Skeletal muscle tissue (tissue), 4 donors: ENCODE results near the gene ANKS6. TPM values are rescaled to one million over a fixed set of nuclear protein-coding genes. Genes with fewer than 3 reads are reported as not detected.
"Not testable (repeated sequence)": the region's sequence is repeated elsewhere in the genome, so short reads cannot be mapped to it uniquely, and the experiment has no call there.

Experiments
- H3K27ac ChIP-seq: one replicate; pipeline ENCODE4 v1.7.0; 2013; ENCODE audit warnings: mild to moderate bottlenecking, low read depth, low read length, inconsistent platforms
- H3K27me3 ChIP-seq, 3 donors: one replicate each; pipeline ENCODE4 v1.7.0; 2013; ENCODE audit warnings: low read length in 3 of 3; ENCODE audit not compliant: control insufficient read depth in 3 of 3, insufficient read depth in 3 of 3
- H3K36me3 ChIP-seq, 3 donors: one replicate each; pipeline ENCODE4 v1.7.0; 2013; ENCODE audit warnings: low read length in 3 of 3; ENCODE audit not compliant: control insufficient read depth in 3 of 3, insufficient read depth in 3 of 3
- H3K4me1 ChIP-seq, 3 donors: one replicate each; pipeline ENCODE4 v1.7.0; 2013; ENCODE audit warnings: low read length in 3 of 3, mild to moderate bottlenecking in 3 of 3; ENCODE audit not compliant: control insufficient read depth in 3 of 3, insufficient read depth in 3 of 3
- H3K4me3 ChIP-seq, 3 donors: one replicate each; pipeline ENCODE4 v1.7.0; 2013; ENCODE audit warnings: low read length in 3 of 3
- H3K9ac ChIP-seq, 3 donors: one replicate each; pipeline ENCODE4 v1.7.0; 2013; ENCODE audit warnings: low read length in 3 of 3, mild to moderate bottlenecking in 3 of 3, moderate library complexity in 2 of 3, low read depth in 1 of 3
- H3K9me3 ChIP-seq, 3 donors: one replicate each; pipeline ENCODE4 v1.7.0; 2013; ENCODE audit warnings: low read length in 3 of 3; ENCODE audit not compliant: control insufficient read depth in 3 of 3
- total RNA-seq: library from RNA; depleted of rRNA; stranded (reverse); fragments of >200 nt; gene quantifications from one replicate; pipeline ENCODE4 v1.2.3, GENCODE V29; 2014
- donor health status: Osteomylitis.

The ANKS6 gene
- total RNA-seq, 1 donor from 2014 or later: 5.2 TPM

- Histone ChIP-seq H3K9me3 (no peaks in the 10 kb centered on the region), H3K4me1 (no peaks in the 10 kb centered on the region), H3K27ac (no peak overlapping the region), H3K4me3 (no peak overlapping the region), H3K27me3 (peaks cover 4 to 8% (median 5%) of the 10 kb centered on the region in 3 donors), H3K36me3 (no peaks in the 10 kb centered on the region), H3K9ac (no peak overlapping the region)
Measured at GRCh38 chr9:98692392-98692791, 104.0 kb downstream of the ANKS6 start.

GRCh38 chr9:98691890-98692289, 104.5 kb downstream of the ANKS6 start:
- Histone ChIP-seq H3K9me3 (no peaks in the 10 kb centered on the region), H3K4me1 (no peaks in the 10 kb centered on the region), H3K9ac (no peak overlapping the region), H3K4me3 (no peak overlapping the region), H3K36me3 (no peaks in the 10 kb centered on the region), H3K27me3 (peaks cover 4 to 8% (median 5%) of the 10 kb centered on the region in 3 donors), H3K27ac (no peak overlapping the region)

DNA sequence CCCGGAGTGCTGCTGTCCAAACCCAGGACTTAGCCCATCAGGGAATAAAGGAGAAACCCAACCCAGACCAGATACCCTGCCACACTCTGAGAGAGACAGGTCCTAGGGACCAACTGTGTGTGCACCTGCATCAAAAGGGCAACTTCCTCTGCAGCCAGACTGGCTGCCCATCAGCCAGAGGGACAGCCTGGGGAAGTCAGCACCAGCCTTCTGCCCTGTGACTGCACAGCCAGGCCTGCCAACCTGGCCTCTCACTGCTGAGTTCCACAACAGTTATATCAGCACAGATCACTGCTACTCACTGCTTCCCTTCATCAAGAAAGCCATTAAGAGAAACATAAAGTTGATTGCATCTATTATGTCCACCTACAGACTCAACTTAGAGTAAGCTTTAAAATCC, 105.7 kb downstream of the ANKS6 start:
- Histone ChIP-seq H3K27me3 (peaks cover 0 to under 1% (median 0%) of the 10 kb centered on the region in 3 donors), H3K4me3 (no peak overlapping the region), H3K9me3 (no peaks in the 10 kb centered on the region), H3K9ac (no peak overlapping the region), H3K36me3 (no peaks in the 10 kb centered on the region), H3K4me1 (no peaks in the 10 kb centered on the region), H3K27ac (no peak overlapping the region)

DNA sequence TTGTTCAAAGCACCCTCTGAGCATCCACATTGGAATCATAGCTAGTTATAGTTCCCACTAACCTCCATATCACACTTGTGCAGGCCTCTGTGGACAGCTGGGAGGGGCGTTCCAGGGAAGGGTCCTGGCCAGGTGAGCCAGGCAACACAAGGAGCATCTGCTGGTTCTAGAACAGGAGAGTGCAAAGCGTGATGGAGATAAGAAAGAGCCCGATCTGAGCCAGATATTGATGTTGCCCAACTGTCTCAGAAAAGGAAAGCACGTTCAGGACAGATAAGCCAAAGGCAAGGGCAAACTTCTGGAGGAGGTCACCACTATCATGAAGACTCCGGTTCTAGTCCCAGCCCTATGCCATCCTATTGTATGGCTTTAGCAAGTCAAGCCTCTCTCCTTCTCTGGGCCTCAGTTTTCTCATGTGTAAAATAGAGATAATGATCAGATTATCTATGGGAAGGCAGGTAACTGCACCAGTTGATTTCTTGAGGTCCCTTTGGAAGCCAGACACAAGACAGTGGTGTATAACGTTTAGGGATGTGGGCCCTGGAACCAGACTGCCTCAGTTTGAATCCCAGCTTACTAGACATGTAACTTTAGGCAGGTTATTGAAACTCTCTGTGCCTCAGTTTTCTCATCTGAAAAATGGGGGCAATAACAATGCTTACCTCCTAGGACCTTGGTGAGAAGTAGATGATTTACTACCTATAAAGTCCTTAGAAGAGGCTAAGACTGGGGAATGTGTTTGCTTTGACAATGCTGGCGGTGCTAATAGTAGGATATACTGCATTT, 107.5 kb downstream of the ANKS6 start:
- Histone ChIP-seq H3K9me3 (no peaks in the 10 kb centered on the region), H3K36me3 (no peaks in the 10 kb centered on the region), H3K9ac (no peak overlapping the region), H3K27me3 (no peaks in the 10 kb centered on the region), H3K4me3 (no peak overlapping the region), H3K4me1 (no peaks in the 10 kb centered on the region), H3K27ac (no peak overlapping the region)

DNA sequence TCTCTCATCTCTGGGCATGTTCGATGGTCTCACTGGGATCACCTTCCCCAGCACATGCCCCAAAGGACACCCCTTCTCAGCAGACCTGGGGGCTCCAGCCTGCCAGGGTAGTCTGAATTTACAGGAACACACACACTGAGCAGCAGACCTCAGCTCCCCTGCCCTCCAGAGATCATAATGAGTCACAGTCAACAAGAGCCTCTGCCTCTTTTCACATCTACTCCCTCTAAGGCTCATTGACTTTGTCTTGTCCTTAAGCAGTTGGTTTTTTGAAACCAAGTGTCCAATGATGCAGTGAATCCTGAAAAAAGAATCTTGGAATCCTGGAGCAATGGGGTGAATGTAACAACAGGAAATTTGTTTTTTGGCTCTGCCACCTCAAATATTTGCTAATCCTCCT, 108.4 kb downstream of the ANKS6 start:
- H3K4me3 ChIP-seq: no peak overlapping the region
- H3K9ac ChIP-seq: no peak overlapping the region
- H3K9me3 ChIP-seq: no peaks in the 10 kb centered on the region
- H3K4me1 ChIP-seq: no peaks in the 10 kb centered on the region
- H3K27ac ChIP-seq: no peak overlapping the region
- H3K36me3 ChIP-seq: no peaks in the 10 kb centered on the region
- no peaks in the 10 kb centered on the region for H3K27me3 ChIP-seq

DNA sequence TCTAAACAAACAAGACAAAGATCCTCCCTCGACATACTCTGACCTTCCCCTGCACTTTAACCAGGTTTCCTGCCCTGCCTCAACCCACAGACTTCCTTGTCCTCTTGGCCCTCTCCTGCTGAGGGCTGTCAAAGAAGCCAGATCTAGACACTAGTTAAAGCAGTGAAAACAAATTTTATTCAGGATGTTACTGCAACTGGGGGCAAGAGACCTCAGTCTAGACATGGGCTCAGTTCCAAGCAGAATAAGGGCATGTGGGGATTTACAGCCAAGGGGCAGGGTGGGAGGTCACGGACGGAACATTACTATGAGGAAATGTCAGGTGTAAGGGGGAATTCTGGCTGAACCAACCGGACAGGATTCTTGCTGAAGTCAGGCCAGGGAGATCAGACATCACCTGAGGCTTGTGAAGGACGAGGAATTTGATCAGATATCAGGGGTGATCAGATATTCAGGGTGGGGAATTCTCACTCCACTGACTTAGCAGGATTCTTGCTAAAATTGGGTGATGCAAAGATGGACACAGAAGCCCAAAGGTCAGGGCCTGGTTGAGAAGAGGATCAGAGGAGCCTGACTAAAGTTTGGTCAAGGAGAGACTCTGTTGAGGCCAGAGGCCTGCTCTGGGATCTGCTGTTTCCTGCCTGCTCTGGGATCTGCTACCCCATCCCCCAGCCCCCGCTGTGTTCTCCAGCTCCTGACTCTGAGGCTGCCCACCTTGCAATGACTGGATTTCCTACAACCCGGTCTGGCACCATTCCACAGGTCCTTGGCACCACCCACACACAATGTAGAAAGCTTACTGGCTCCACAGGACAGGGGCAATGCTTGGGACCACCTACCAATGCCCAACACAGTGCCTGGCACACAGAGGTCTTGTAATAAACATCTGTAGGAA, 109.1 kb downstream of the ANKS6 start:
- H3K36me3 ChIP-seq: no peaks in the 10 kb centered on the region
- H3K4me1 ChIP-seq: no peaks in the 10 kb centered on the region
- no peaks in the 10 kb centered on the region for H3K27me3 ChIP-seq
- no peaks in the 10 kb centered on the region for H3K9me3 ChIP-seq
- H3K27ac ChIP-seq: no peak overlapping the region
- H3K4me3 ChIP-seq: no peak overlapping the region
- H3K9ac ChIP-seq: no peak overlapping the region

- H3K36me3 ChIP-seq, H3K9ac ChIP-seq, H3K4me3 ChIP-seq: not testable (repeated sequence)
Measured at GRCh38 chr9:98684816-98685215, 111.5 kb downstream of the ANKS6 start.

More at GRCh38 chr9:98684816-98685215, 111.5 kb downstream of the ANKS6 start:
- not testable (repeated sequence) for H3K27me3 ChIP-seq, H3K4me1 ChIP-seq, H3K27ac ChIP-seq, H3K9me3 ChIP-seq

Other genes with a start within 250 kb of the ANKS6 start
- under 0.01 TPM for gene GABBR2, start 87.6 kb downstream of the ANKS6 start, total RNA-seq
- 1.6 TPM for gene GALNT12, start 11.1 kb upstream of the ANKS6 start, total RNA-seq
- 178 TPM for gene COL15A1, start 147.4 kb upstream of the ANKS6 start, total RNA-seq